Upper lobe of left lung (tissue), 4 donors: Measurements from ENCODE around the gene SCGB1A1.

Experiments used
- POLR2A ChIP-seq, 4 donors: fragments of 450-650 bp; IDR thresholded peaks; one replicate each; pipeline ENCODE4 v1.5.1; 2016 to 2017; ENCODE audit warnings: antibody characterized with exemption in 4 of 4, mild to moderate bottlenecking in 2 of 4
- POLR2AphosphoS5 ChIP-seq, 2 donors: sonication (generic); formaldehyde crosslinking; IDR thresholded peaks; one replicate each; pipeline ENCODE4 v1.5.1; 2017; ENCODE audit warnings: antibody characterized with exemption in 2 of 2
- TF ChIP-seq, protein P1 (sequence below), 6 experiments: fragments of 450-650 bp in 4 of 6; fragments of 200-600 bp in 2 of 6; sonication (generic) in 2 of 6; IDR thresholded peaks; one replicate each; pipeline ENCODE4 v1.5.1; 2016 to 2019; ENCODE audit warnings: antibody characterized with exemption in 6 of 6

DNA sequence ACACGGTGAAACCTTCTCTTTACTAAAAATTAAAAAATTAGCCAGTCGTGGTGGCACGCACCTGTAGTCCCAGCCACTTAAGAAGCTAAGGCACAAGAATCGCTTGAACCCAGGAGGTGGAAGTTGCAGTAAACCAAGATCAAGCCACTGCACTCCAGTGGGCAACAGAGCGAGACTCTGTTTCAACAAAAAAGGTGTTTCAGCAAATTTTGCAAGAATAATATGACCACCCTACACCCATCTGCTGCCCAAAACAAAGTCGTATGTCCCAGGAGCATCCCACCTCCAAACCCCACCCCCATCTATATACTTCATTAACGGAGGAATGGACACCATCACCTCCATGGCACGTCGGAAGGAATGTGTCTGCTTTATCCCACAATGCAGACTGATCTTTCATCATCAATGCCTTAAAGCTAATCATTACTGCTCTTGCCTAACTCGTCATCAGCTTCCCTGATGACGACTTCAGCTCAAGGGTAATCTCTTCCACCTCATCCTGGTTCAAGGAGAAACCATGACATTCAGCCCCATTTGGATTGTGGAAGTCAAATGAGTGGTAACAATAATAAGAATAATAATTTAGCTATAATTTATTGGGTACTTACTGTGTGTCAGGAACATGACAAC, 34.1 kb downstream of the SCGB1A1 start:
- TF ChIP-seq, protein P1, sequence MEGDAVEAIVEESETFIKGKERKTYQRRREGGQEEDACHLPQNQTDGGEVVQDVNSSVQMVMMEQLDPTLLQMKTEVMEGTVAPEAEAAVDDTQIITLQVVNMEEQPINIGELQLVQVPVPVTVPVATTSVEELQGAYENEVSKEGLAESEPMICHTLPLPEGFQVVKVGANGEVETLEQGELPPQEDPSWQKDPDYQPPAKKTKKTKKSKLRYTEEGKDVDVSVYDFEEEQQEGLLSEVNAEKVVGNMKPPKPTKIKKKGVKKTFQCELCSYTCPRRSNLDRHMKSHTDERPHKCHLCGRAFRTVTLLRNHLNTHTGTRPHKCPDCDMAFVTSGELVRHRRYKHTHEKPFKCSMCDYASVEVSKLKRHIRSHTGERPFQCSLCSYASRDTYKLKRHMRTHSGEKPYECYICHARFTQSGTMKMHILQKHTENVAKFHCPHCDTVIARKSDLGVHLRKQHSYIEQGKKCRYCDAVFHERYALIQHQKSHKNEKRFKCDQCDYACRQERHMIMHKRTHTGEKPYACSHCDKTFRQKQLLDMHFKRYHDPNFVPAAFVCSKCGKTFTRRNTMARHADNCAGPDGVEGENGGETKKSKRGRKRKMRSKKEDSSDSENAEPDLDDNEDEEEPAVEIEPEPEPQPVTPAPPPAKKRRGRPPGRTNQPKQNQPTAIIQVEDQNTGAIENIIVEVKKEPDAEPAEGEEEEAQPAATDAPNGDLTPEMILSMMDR (IDR thresholded peaks at IDR 0.05): no peak
- TF ChIP-seq POLR2A (IDR thresholded peaks at IDR 0.05): no peak
- TF ChIP-seq POLR2AphosphoS5 (IDR thresholded peaks at IDR 0.05): no peak
